IPS DF 6.9 (cell line): ENCODE data around the gene IL12B.
A peak's percentile ranks its signal among the peaks of the same experiment; 100 is the strongest.

Source experiments
- DNase-seq: peaks from one replicate; pipeline ENCODE4 v3.0.0-alpha.2; 2013; ENCODE audit warnings: low read depth, low spot score
- H3K27ac ChIP-seq: one replicate; pipeline ENCODE4 v1.5.1; 2013; ENCODE audit warnings: low read length, control low read depth
- H3K27me3 ChIP-seq: 2 replicates; pipeline ENCODE4 v1.6.1; 2013; ENCODE audit warnings: mild to moderate bottlenecking, low read length; ENCODE audit not compliant: control insufficient read depth, insufficient read depth
- H3K36me3 ChIP-seq: 2 replicates; pipeline ENCODE4 v1.6.1; 2013; ENCODE audit warnings: low read length; ENCODE audit not compliant: control insufficient read depth, insufficient read depth
- H3K4me1 ChIP-seq: 2 replicates; pipeline ENCODE4 v1.6.1; 2013; ENCODE audit warnings: low read length; ENCODE audit not compliant: control insufficient read depth, insufficient read depth
- H3K4me3 ChIP-seq: 2 replicates; pipeline ENCODE4 v1.5.1; 2013; ENCODE audit warnings: mild to moderate bottlenecking, low read length
- H3K9me3 ChIP-seq: 2 replicates; pipeline ENCODE4 v1.6.1; 2013; ENCODE audit warnings: low read length, inconsistent platforms; ENCODE audit not compliant: control insufficient read depth, insufficient read depth
- WGBS: extraction: QIAGEN DNeasy Blood & Tissue Kit; methylation state at CpG from one replicate; pipeline ENCODE4 v1.1.7; 2013; ENCODE audit warnings: mixed read lengths, missing lambda C conversion rate; ENCODE audit not compliant: insufficient read length, insufficient coverage; 5-methylcytosine and 5-hydroxymethylcytosine counted together

The IL12B gene

GRCh38 chr5:159333545-159333925, 3.2 kb upstream of the IL12B start:
- H3K4me1 ChIP-seq, result no peaks in the 10 kb centered on the region
- no CpG with 5 or more reads among the region's 1 CpG for WGBS
- DNase-seq, result no peak
- H3K27me3 ChIP-seq, result no peaks in the 10 kb centered on the region
- H3K4me3 ChIP-seq, result no peak overlapping the region
- no peak overlapping the region for H3K27ac ChIP-seq
- H3K9me3 ChIP-seq, result no peaks in the 10 kb centered on the region
- H3K36me3 ChIP-seq, result no peaks in the 10 kb centered on the region

GRCh38 chr5:159332800-159333544, 2.7 kb upstream of the IL12B start:
- Histone ChIP-seq H3K4me3 (no peak overlapping the region), H3K27me3 (no peaks in the 10 kb centered on the region), H3K9me3 (no peaks in the 10 kb centered on the region), H3K4me1 (no peaks in the 10 kb centered on the region), H3K36me3 (no peaks in the 10 kb centered on the region), H3K27ac (no peak overlapping the region)
- no peak for DNase-seq
- WGBS, result no CpG with 5 or more reads among the region's 6 CpGs

GRCh38 chr5:159331093-159331973, 1.0 kb upstream of the IL12B start:
- Histone ChIP-seq H3K9me3 (no peaks in the 10 kb centered on the region), H3K4me1 (no peaks in the 10 kb centered on the region), H3K27me3 (no peaks in the 10 kb centered on the region), H3K36me3 (no peaks in the 10 kb centered on the region), H3K27ac (no peak overlapping the region), H3K4me3 (peak overlapping the region; percentile 66; the same call in 1 of the 2 replicates)
- no peak for DNase-seq
- no CpG with 5 or more reads among the region's 50 CpGs for whole genome bisulfite sequencing

DNA sequence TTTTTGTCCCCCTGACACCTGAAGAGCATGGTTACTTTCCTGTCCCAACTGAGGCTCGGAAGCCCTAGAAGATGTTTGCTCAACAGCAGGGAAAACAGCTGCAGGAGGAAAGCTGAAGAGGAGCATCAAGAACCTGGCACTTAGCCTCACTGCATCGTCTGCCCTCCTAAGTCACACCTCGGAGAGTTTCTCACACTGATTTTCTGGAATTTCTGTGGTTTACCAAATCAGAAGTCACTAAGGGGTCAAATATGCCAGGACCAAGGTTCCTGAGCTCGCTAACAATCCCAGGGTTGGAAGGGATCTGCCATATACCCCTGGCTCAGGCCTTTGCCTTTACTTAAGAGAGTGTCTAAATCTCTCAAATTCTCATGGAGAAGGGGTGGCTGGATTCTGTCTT, 5.3 kb downstream of the IL12B start:
- Histone ChIP-seq H3K36me3 (no peaks in the 10 kb centered on the region), H3K27me3 (no peaks in the 10 kb centered on the region), H3K4me3 (no peak overlapping the region), H3K9me3 (no peaks in the 10 kb centered on the region), H3K27ac (no peak overlapping the region), H3K4me1 (no peaks in the 10 kb centered on the region)
- no CpG with 5 or more reads among the region's 4 CpGs for WGBS
- DNase-seq, result no peak

- DNase-seq, result no peak
- H3K9me3 ChIP-seq, result no peaks in the 10 kb centered on the region
- WGBS, result no CpG with 5 or more reads among the region's 3 CpGs
- no peak overlapping the region for H3K4me3 ChIP-seq
- H3K36me3 ChIP-seq, result no peaks in the 10 kb centered on the region
- no peaks in the 10 kb centered on the region for H3K4me1 ChIP-seq
- H3K27me3 ChIP-seq, result no peaks in the 10 kb centered on the region
- no peak overlapping the region for H3K27ac ChIP-seq
These were observed 6.1 kb downstream of the IL12B start for GRCh38 chr5:159324102-159324755.

DNA sequence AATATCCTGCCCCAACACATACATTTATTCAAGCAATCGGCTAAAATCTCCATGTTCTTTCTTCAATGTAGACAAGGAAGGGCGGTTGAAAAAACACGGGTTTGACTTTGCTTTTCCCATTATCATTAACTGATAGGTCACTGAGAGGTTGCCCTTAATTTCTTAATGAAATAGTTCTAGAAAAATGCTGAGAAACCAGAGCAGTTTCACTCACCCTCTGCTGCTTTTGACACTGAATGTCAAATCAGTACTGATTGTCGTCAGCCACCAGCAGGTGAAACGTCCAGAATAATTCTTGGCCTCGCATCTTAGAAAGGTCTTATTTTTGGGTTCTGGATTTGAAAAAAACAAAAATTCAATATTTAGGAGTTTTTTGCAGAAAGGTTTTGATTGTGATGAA, 8.1 kb downstream of the IL12B start:
- no peak overlapping the region for H3K27ac ChIP-seq
- H3K36me3 ChIP-seq, result no peaks in the 10 kb centered on the region
- no peaks in the 10 kb centered on the region for H3K4me1 ChIP-seq
- H3K9me3 ChIP-seq, result no peaks in the 10 kb centered on the region
- no peak overlapping the region for H3K4me3 ChIP-seq
- no peak for DNase-seq
- WGBS, result no CpG with 5 or more reads among the region's 6 CpGs
- no peaks in the 10 kb centered on the region for H3K27me3 ChIP-seq

GRCh38 chr5:159319832-159320231, 10.5 kb downstream of the IL12B start:
- no peaks in the 10 kb centered on the region for H3K36me3 ChIP-seq
- WGBS, result no CpG with 5 or more reads among the region's 2 CpGs
- H3K4me3 ChIP-seq, result no peak overlapping the region
- H3K27me3 ChIP-seq, result no peaks in the 10 kb centered on the region
- H3K27ac ChIP-seq, result no peak overlapping the region
- DNase-seq, result no peak
- H3K4me1 ChIP-seq, result no peaks in the 10 kb centered on the region
- no peaks in the 10 kb centered on the region for H3K9me3 ChIP-seq

GRCh38 chr5:159319363-159319762, 10.9 kb downstream of the IL12B start:
- Histone ChIP-seq H3K36me3 (no peaks in the 10 kb centered on the region), H3K4me1 (no peaks in the 10 kb centered on the region), H3K4me3 (no peak overlapping the region), H3K27me3 (no peaks in the 10 kb centered on the region), H3K9me3 (no peaks in the 10 kb centered on the region), H3K27ac (no peak overlapping the region)
- DNase-seq, result no peak
- WGBS, result no CpG with 5 or more reads among the region's 3 CpGs

DNA sequence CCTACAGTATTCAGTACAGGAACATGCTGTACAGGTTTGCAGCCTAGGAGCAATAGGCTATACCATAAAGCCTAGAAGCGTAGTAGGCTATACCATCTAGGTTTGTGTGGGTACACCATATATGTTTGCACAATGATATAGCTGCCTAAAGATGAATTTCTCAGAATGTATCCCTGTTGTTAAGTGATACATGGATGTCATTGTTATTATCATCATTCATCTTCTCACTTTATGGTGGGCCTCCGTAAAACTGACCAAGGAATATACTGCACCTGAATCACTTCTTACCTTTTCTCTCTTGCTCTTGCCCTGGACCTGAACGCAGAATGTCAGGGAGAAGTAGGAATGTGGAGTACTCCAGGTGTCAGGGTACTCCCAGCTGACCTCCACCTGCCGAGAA, 11.8 kb downstream of the IL12B start:
- Histone ChIP-seq H3K4me1 (no peaks in the 10 kb centered on the region), H3K9me3 (no peaks in the 10 kb centered on the region), H3K27me3 (no peaks in the 10 kb centered on the region), H3K27ac (no peak overlapping the region), H3K4me3 (no peak overlapping the region), H3K36me3 (no peaks in the 10 kb centered on the region)
- no CpG with 5 or more reads among the region's 4 CpGs for WGBS
- DNase-seq, result no peak

DNA sequence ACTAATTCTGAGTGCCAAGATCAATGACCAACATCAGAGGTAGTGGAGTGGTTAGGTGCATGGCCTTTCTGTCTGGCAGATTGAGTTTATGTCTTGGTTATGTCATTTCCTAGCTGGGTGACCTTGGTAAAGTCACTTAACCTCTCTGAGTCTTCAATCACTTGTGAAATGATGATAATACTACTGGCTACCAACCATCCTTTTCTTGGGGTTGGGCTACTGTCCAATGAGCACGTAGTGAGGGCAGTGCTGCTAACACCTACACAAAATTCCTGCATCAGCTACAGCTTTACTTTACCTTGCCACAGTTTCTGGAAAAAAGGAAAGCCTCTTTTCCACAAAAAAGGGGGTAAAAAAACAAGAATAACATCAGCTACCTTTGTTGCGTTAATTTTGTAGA, 12.4 kb downstream of the IL12B start:
- no peaks in the 10 kb centered on the region for H3K9me3 ChIP-seq
- WGBS, result no CpG with 5 or more reads among the region's 2 CpGs
- H3K4me1 ChIP-seq, result no peaks in the 10 kb centered on the region
- H3K4me3 ChIP-seq, result no peak overlapping the region
- H3K36me3 ChIP-seq, result no peaks in the 10 kb centered on the region
- no peak overlapping the region for H3K27ac ChIP-seq
- no peak for DNase-seq
- no peaks in the 10 kb centered on the region for H3K27me3 ChIP-seq
